Measurements from ENCODE around the gene LOX.

Gene LOX

GRCh38 chr5:122029818-122030217 lies 48.2 kb downstream of the LOX start:
- in situ Hi-C loops (cut with MboI; ENCODE audit: low sequenced_read_pairs, unreplicated experiment) = no loop called here
- no peak for DNase-seq (ENCODE audit: low spot score)
- no peak for TF ChIP-seq CTCF (IDR thresholded peaks at IDR 0.05; ENCODE audit: borderline replicate concordance, control extremely low read depth, extremely low read depth, insufficient read depth, missing control alignments)

- TF ChIP-seq CTCF (IDR thresholded peaks at IDR 0.05; ENCODE audit: borderline replicate concordance, control extremely low read depth, extremely low read depth, insufficient read depth, missing control alignments) = no peak
- in situ Hi-C loops (cut with MboI; ENCODE audit: low sequenced_read_pairs, unreplicated experiment) = no loop called here
- no peak for DNase-seq (ENCODE audit: low spot score)
Observed at GRCh38 chr5:122022966-122023365, 55.1 kb downstream of the LOX start.

- no peak for TF ChIP-seq CTCF (IDR thresholded peaks at IDR 0.05; ENCODE audit: borderline replicate concordance, control extremely low read depth, extremely low read depth, insufficient read depth, missing control alignments)
- no peak for DNase-seq (ENCODE audit: low spot score)
- in situ Hi-C loops (cut with MboI; ENCODE audit: low sequenced_read_pairs, unreplicated experiment) = no loop called here
Observed at GRCh38 chr5:122019919-122020590, 58.0 kb downstream of the LOX start.

- no peak for TF ChIP-seq CTCF (IDR thresholded peaks at IDR 0.05; ENCODE audit: borderline replicate concordance, control extremely low read depth, extremely low read depth, insufficient read depth, missing control alignments)
- no peak for DNase-seq (ENCODE audit: low spot score)
- in situ Hi-C loops (cut with MboI; ENCODE audit: low sequenced_read_pairs, unreplicated experiment) = no loop called here
Observed at GRCh38 chr5:122015471-122015870, 62.6 kb downstream of the LOX start.

- DNase-seq (ENCODE audit: low spot score) = no peak
- no peak for TF ChIP-seq CTCF (IDR thresholded peaks at IDR 0.05; ENCODE audit: borderline replicate concordance, control extremely low read depth, extremely low read depth, insufficient read depth, missing control alignments)
- in situ Hi-C loops (cut with MboI; ENCODE audit: low sequenced_read_pairs, unreplicated experiment) = no loop called here
Observed at GRCh38 chr5:122014236-122014935, 63.7 kb downstream of the LOX start.

Data from GM13976 (cell line).